GM18867 (cell line): Measurements from ENCODE around the gene FHL3.

Experiments used
- ATAC-seq: cut with Tn5 transposase; IDR thresholded peaks from one replicate; pipeline ENCODE4 v1.9.1; 2021; ENCODE audit warnings: mild to moderate bottlenecking, moderate library complexity; ENCODE audit not compliant: unreplicated experiment

Gene FHL3

GRCh38 chr1:38005195-38006007 lies at the start of gene FHL3:
TSS of gene FHL3 (minus strand) at chr1:38005514. CDS start at chr1:37999412, 6,102 bp downstream.
- no peak for ATAC-seq

GRCh38 chr1:38053416-38054091 lies 48.2 kb upstream of the FHL3 start:
- no peak for ATAC-seq

GRCh38 chr1:38052750-38053415 lies 47.6 kb upstream of the FHL3 start:
- ATAC-seq: peak; percentile 60

- ATAC-seq: no peak
These were observed 45.8 kb upstream of the FHL3 start for GRCh38 chr1:38051079-38051543.

GRCh38 chr1:38050397-38051078 lies 45.2 kb upstream of the FHL3 start:
- ATAC-seq: no peak

GRCh38 chr1:38047603-38048141 lies 42.4 kb upstream of the FHL3 start:
- no peak for ATAC-seq

GRCh38 chr1:38046884-38047602 lies 41.7 kb upstream of the FHL3 start:
- peak; percentile 77 for ATAC-seq

- peak; percentile 9 for ATAC-seq
These were observed 41.1 kb upstream of the FHL3 start, which contains the start of gene POU3F1 for GRCh38 chr1:38046333-38046883. TSS of gene POU3F1 (minus strand) at chr1:38046793. CDS start at chr1:38046743, 50 bp downstream.

- ATAC-seq: peak; percentile 4
These were observed 40.4 kb upstream of the FHL3 start for GRCh38 chr1:38045401-38046332.

GRCh38 chr1:38044221-38045215 lies 39.2 kb upstream of the FHL3 start:
- ATAC-seq: no peak

- ATAC-seq: no peak
These were observed 37.9 kb upstream of the FHL3 start for GRCh38 chr1:38043036-38043747.

GRCh38 chr1:38041936-38042834 lies 36.9 kb upstream of the FHL3 start:
- ATAC-seq: no peak

GRCh38 chr1:38039331-38040088 lies 34.2 kb upstream of the FHL3 start:
- no peak for ATAC-seq

GRCh38 chr1:38038861-38039260 lies 33.5 kb upstream of the FHL3 start:
- no peak for ATAC-seq
